Liver (tissue), 9 donors: Measurements from ENCODE around the gene ABHD6. TPM values are rescaled to one million over a fixed set of nuclear protein-coding genes. Genes with fewer than 3 reads are reported as not detected.
A peak's percentile ranks its signal among the peaks of the same experiment; 100 is the strongest.

Experiments
- DNase-seq: peaks from one replicate; pipeline ENCODE4 v3.0.0-alpha.2; 2017; ENCODE audit warnings: low spot score
- H3K27ac ChIP-seq, 2 donors: one replicate each; pipeline ENCODE4 v1.7.0; 2013; ENCODE audit warnings: inconsistent platforms in 2 of 2, low read length in 2 of 2, control low read depth in 1 of 2, low read depth in 1 of 2, mild to moderate bottlenecking in 1 of 2
- H3K27me3 ChIP-seq, 4 donors: one replicate each; pipeline versions ENCODE4 v1.6.1 to v1.7.0; 2013; ENCODE audit warnings: low read length in 3 of 4, inconsistent platforms in 1 of 4, mild to moderate bottlenecking in 1 of 4, moderate library complexity in 1 of 4; ENCODE audit not compliant: control insufficient read depth in 4 of 4, insufficient read depth in 4 of 4
- H3K36me3 ChIP-seq, 4 donors: one replicate each; pipeline versions ENCODE4 v1.6.1 to v1.7.0; 2013; ENCODE audit warnings: low read length in 3 of 4, mild to moderate bottlenecking in 3 of 4, low read depth in 1 of 4, moderate library complexity in 1 of 4; ENCODE audit not compliant: control insufficient read depth in 4 of 4, insufficient read depth in 3 of 4
- H3K4me1 ChIP-seq, 4 donors: one replicate each; pipeline versions ENCODE4 v1.6.1 to v1.7.0; 2013; ENCODE audit warnings: low read length in 3 of 4, mild to moderate bottlenecking in 3 of 4, moderate library complexity in 1 of 4; ENCODE audit not compliant: control insufficient read depth in 4 of 4, insufficient read depth in 4 of 4
- H3K4me3 ChIP-seq, 3 donors: one replicate each; pipeline versions ENCODE4 v1.6.1 to v1.7.0; 2013; ENCODE audit warnings: low read length in 3 of 3, control low read depth in 1 of 3, low read depth in 1 of 3, mild to moderate bottlenecking in 1 of 3
- H3K9ac ChIP-seq, 2 donors: one replicate each; pipeline ENCODE4 v1.7.0; 2013; ENCODE audit warnings: low read length in 2 of 2, mild to moderate bottlenecking in 2 of 2, moderate library complexity in 2 of 2, control low read depth in 1 of 2, low read depth in 1 of 2
- H3K9me3 ChIP-seq, 4 donors: one replicate each; pipeline versions ENCODE4 v1.6.1 to v1.7.0; 2013; ENCODE audit warnings: low read length in 3 of 4; ENCODE audit not compliant: control insufficient read depth in 4 of 4
- FOXA2 ChIP-seq: IDR thresholded peaks from 2 replicates; pipeline ENCODE4 v1.6.1; 2016; ENCODE audit warnings: antibody characterized with exemption
- GABPA ChIP-seq, 2 donors: IDR thresholded peaks in 1 of 2; conservative IDR thresholded peaks in 1 of 2; 2 replicates each; pipeline ENCODE4 v1.6.1; 2016; ENCODE audit warnings: antibody characterized with exemption in 2 of 2, mild to moderate bottlenecking in 1 of 2, moderate library complexity in 1 of 2
- HNF4A ChIP-seq, 2 donors: conservative IDR thresholded peaks; 2 replicates each; pipeline ENCODE4 v1.6.1; 2016; ENCODE audit warnings: antibody characterized with exemption in 2 of 2, mild to moderate bottlenecking in 2 of 2
- HNF4G ChIP-seq: IDR thresholded peaks from 2 replicates; pipeline ENCODE4 v1.6.1; 2016; ENCODE audit warnings: antibody characterized with exemption
- JUND ChIP-seq, 2 donors: IDR thresholded peaks; 2 replicates each; pipeline ENCODE4 v1.6.1; 2016; ENCODE audit warnings: antibody characterized with exemption in 2 of 2
- MAX ChIP-seq: IDR thresholded peaks from 2 replicates; pipeline ENCODE4 v1.6.1; 2016; ENCODE audit warnings: antibody characterized with exemption
- NR2F2 ChIP-seq: IDR thresholded peaks from 2 replicates; pipeline ENCODE4 v1.6.1; 2016; ENCODE audit warnings: antibody characterized with exemption
- RAD21 ChIP-seq, 2 donors: IDR thresholded peaks; 2 replicates each; pipeline ENCODE4 v1.6.1; 2016; ENCODE audit warnings: antibody characterized with exemption in 2 of 2, mild to moderate bottlenecking in 2 of 2
- RXRA ChIP-seq, 2 donors: IDR thresholded peaks; 2 replicates each; pipeline ENCODE4 v1.6.1; 2017 to 2018; ENCODE audit warnings: antibody characterized with exemption in 2 of 2, mild to moderate bottlenecking in 1 of 2
- SP1 ChIP-seq: IDR thresholded peaks from 2 replicates; pipeline ENCODE4 v1.6.1; 2018; ENCODE audit warnings: antibody characterized with exemption, mild to moderate bottlenecking
- YY1 ChIP-seq: IDR thresholded peaks from 2 replicates; pipeline ENCODE4 v1.6.1; 2016; ENCODE audit warnings: antibody characterized with exemption, mild to moderate bottlenecking
- ZBTB33 ChIP-seq: IDR thresholded peaks from 2 replicates; pipeline ENCODE4 v1.6.1; 2016; ENCODE audit warnings: antibody characterized with exemption
- WGBS: extraction: QIAGEN DNeasy Blood & Tissue Kit; methylation state at CpG from one replicate; pipeline ENCODE4 v1.1.7; 2013; 5-methylcytosine and 5-hydroxymethylcytosine counted together
- polyA plus RNA-seq, 2 donors: library from polyadenylated mRNA; stranded (reverse) in 1 of 2; unstranded in 1 of 2; fragments of 200-250 nt in 1 of 2; fragments of >200 nt in 1 of 2; fragmentation: Nextera tagmentation in 1 of 2; extraction: Ambion mirVana in 1 of 2; gene quantifications; one replicate each; pipeline versions ENCODE4 v1.2.1 to v1.2.3, GENCODE V29; 2013 to 2015
- total RNA-seq, 2 donors: library from RNA; depleted of rRNA; stranded (reverse); fragments of >200 nt; gene quantifications; one replicate each; pipeline ENCODE4 v1.2.3, GENCODE V29; 2014
- TF ChIP-seq, protein P1 (sequence below): fragments of 150-350 bp; IDR thresholded peaks from 2 replicates; pipeline ENCODE4 v1.5.1; 2017; ENCODE audit warnings: improper control_type of control experiment, low read depth, low read length; ENCODE audit not compliant: missing input control
- TF ChIP-seq, protein P2 (sequence below): IDR thresholded peaks from 2 replicates; pipeline ENCODE4 v1.6.1; 2016; ENCODE audit warnings: antibody characterized with exemption, mild to moderate bottlenecking
- donor health status: healthy.
- donor health status: healthy.
- donor health status: healthy.
- donor health status: healthy.
- donor health status: healthy.

Gene ABHD6
- total and polyA plus RNA-seq, 4 donors, result 19.8 to 60.9 (median 38.3) TPM

- no peaks in the 10 kb centered on the region for H3K36me3 ChIP-seq
- TF ChIP-seq, protein P1, sequence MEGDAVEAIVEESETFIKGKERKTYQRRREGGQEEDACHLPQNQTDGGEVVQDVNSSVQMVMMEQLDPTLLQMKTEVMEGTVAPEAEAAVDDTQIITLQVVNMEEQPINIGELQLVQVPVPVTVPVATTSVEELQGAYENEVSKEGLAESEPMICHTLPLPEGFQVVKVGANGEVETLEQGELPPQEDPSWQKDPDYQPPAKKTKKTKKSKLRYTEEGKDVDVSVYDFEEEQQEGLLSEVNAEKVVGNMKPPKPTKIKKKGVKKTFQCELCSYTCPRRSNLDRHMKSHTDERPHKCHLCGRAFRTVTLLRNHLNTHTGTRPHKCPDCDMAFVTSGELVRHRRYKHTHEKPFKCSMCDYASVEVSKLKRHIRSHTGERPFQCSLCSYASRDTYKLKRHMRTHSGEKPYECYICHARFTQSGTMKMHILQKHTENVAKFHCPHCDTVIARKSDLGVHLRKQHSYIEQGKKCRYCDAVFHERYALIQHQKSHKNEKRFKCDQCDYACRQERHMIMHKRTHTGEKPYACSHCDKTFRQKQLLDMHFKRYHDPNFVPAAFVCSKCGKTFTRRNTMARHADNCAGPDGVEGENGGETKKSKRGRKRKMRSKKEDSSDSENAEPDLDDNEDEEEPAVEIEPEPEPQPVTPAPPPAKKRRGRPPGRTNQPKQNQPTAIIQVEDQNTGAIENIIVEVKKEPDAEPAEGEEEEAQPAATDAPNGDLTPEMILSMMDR, result no peak
- TF ChIP-seq FOXA2 (no peak), ZBTB33 (no peak), SP1 (no peak), RAD21 (IDR thresholded peaks at IDR 0.05) (no peak), RXRA (IDR thresholded peaks at IDR 0.05) (no peak), HNF4A (conservative IDR thresholded peaks at IDR 0.05) (no peak), HNF4G (no peak), MAX (no peak), GABPA (IDR thresholded peaks at IDR 0.05 in 1 of 2, conservative IDR thresholded peaks at IDR 0.05 in 1 of 2) (no peak), JUND (IDR thresholded peaks at IDR 0.05) (no peak), YY1 (no peak)
- TF ChIP-seq, protein P2, sequence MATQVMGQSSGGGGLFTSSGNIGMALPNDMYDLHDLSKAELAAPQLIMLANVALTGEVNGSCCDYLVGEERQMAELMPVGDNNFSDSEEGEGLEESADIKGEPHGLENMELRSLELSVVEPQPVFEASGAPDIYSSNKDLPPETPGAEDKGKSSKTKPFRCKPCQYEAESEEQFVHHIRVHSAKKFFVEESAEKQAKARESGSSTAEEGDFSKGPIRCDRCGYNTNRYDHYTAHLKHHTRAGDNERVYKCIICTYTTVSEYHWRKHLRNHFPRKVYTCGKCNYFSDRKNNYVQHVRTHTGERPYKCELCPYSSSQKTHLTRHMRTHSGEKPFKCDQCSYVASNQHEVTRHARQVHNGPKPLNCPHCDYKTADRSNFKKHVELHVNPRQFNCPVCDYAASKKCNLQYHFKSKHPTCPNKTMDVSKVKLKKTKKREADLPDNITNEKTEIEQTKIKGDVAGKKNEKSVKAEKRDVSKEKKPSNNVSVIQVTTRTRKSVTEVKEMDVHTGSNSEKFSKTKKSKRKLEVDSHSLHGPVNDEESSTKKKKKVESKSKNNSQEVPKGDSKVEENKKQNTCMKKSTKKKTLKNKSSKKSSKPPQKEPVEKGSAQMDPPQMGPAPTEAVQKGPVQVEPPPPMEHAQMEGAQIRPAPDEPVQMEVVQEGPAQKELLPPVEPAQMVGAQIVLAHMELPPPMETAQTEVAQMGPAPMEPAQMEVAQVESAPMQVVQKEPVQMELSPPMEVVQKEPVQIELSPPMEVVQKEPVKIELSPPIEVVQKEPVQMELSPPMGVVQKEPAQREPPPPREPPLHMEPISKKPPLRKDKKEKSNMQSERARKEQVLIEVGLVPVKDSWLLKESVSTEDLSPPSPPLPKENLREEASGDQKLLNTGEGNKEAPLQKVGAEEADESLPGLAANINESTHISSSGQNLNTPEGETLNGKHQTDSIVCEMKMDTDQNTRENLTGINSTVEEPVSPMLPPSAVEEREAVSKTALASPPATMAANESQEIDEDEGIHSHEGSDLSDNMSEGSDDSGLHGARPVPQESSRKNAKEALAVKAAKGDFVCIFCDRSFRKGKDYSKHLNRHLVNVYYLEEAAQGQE, result no peak
- H3K9ac ChIP-seq, result no peak overlapping the region
- no peak for DNase-seq
- H3K27ac ChIP-seq, result peak overlapping the region; percentile 29 to 45
- H3K9me3 ChIP-seq, result no peaks in the 10 kb centered on the region
- H3K4me1 ChIP-seq, result peaks cover 2 to 20% (median 12%) of the 10 kb centered on the region in 4 donors
- H3K27me3 ChIP-seq, result no peaks in the 10 kb centered on the region
- 70% methylated on average over 5 of the region's 5 CpGs for WGBS
- H3K4me3 ChIP-seq, result no peak overlapping the region
Measured at GRCh38 chr3:58206406-58207011, 31.1 kb upstream of the ABHD6 start.

DNA sequence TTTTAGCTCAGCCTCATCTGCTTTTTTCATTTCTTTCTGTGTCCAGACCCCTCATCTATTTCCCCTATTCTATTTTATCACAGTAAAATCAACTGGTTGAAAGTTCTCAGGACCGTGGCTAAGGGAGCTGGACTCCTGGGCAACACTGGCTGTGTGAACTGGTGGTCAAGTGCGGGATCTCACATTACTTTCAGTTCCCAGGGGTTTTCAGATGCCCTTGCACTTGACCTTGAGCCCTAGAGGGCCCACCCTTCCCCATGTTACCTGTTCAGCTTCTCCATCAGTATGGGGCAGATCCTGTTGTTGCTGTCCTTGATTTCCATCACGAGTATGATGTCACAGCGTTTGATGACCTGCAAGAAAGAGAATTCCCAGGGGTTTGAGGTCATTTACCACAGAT is 29.6 kb upstream of the ABHD6 start:
- Histone ChIP-seq H3K36me3 (no peaks in the 10 kb centered on the region), H3K4me3 (no peak overlapping the region), H3K9me3 (no peaks in the 10 kb centered on the region), H3K4me1 (peaks cover 2 to 20% (median 12%) of the 10 kb centered on the region in 4 donors), H3K9ac (no peak overlapping the region), H3K27me3 (no peaks in the 10 kb centered on the region), H3K27ac (no peak overlapping the region)
- WGBS, result 87% methylated on average over 4 of the region's 4 CpGs
- TF ChIP-seq HNF4A (conservative IDR thresholded peaks at IDR 0.05) (no peak), NR2F2 (no peak)
- DNase-seq, result no peak
